H1 (cell line): ENCODE data around the gene ARNT2.
A peak's percentile ranks its signal among the peaks of the same experiment; 100 is the strongest.

Experiments used
- CREB1 ChIP-seq: IDR thresholded peaks from 2 replicates; pipeline ENCODE4 v1.6.1; 2012; ENCODE audit warnings: inconsistent platforms
- EGR1 ChIP-seq: IDR thresholded peaks from 2 replicates; pipeline ENCODE4 v1.6.1; 2011; ENCODE audit warnings: low read depth, low read length, borderline replicate concordance
- EP300 ChIP-seq, 2 experiments: IDR thresholded peaks; 1 replicate in 1 of 2; 2 replicates in 1 of 2; pipeline ENCODE4 v1.6.1; 2011 to 2012; ENCODE audit warnings: low read depth in 2 of 2, low read length in 2 of 2, mild to moderate bottlenecking in 2 of 2, borderline replicate concordance in 1 of 2, inconsistent platforms in 1 of 2, moderate library complexity in 1 of 2
- EZH2 ChIP-seq: fragments of 200-600 bp; sonication (generic); IDR thresholded peaks from 2 replicates; pipeline ENCODE4 v1.7.1; 2012; ENCODE audit warnings: low read depth, mild to moderate bottlenecking, moderate library complexity, low read length, inconsistent platforms; ENCODE audit not compliant: severe bottlenecking
- MAFK ChIP-seq: IDR thresholded peaks from 2 replicates; pipeline ENCODE4 v1.6.1; 2012; ENCODE audit warnings: low read depth, mild to moderate bottlenecking, improper control_type of control experiment, low read length
- PHF8 ChIP-seq: fragments of 200-600 bp; sonication (generic); conservative IDR thresholded peaks from 2 replicates; pipeline ENCODE4 v1.7.1; 2012; ENCODE audit warnings: low read depth, mild to moderate bottlenecking, inconsistent platforms, low read length, moderate library complexity
- POLR2A ChIP-seq, 2 experiments: IDR thresholded peaks; 1 replicate in 1 of 2; 2 replicates in 1 of 2; pipeline ENCODE4 v1.6.1; 2011; ENCODE audit warnings: low read depth in 2 of 2, low read length in 2 of 2, mild to moderate bottlenecking in 2 of 2; ENCODE audit errors: control extremely low read depth in 1 of 2
- RAD21 ChIP-seq, 2 experiments: IDR thresholded peaks in 1 of 2; conservative IDR thresholded peaks in 1 of 2; 2 replicates each; pipeline ENCODE4 v1.6.1; 2011; ENCODE audit warnings: low read depth in 2 of 2, low read length in 2 of 2, improper control_type of control experiment in 1 of 2, inconsistent platforms in 1 of 2, mild to moderate bottlenecking in 1 of 2, moderate library complexity in 1 of 2
- TF ChIP-seq, protein P1 (sequence below), 3 experiments: IDR thresholded peaks; 1 replicate in 2 of 3; 2 replicates in 1 of 3; pipeline versions ENCODE4 v1.5.1 to v1.6.1; 2011; ENCODE audit warnings: low read length in 3 of 3, mild to moderate bottlenecking in 3 of 3, inconsistent platforms in 2 of 3, low read depth in 1 of 3, moderate library complexity in 1 of 3; ENCODE audit not compliant: insufficient read depth in 1 of 3; ENCODE audit errors: control extremely low read depth in 1 of 3

DNA sequence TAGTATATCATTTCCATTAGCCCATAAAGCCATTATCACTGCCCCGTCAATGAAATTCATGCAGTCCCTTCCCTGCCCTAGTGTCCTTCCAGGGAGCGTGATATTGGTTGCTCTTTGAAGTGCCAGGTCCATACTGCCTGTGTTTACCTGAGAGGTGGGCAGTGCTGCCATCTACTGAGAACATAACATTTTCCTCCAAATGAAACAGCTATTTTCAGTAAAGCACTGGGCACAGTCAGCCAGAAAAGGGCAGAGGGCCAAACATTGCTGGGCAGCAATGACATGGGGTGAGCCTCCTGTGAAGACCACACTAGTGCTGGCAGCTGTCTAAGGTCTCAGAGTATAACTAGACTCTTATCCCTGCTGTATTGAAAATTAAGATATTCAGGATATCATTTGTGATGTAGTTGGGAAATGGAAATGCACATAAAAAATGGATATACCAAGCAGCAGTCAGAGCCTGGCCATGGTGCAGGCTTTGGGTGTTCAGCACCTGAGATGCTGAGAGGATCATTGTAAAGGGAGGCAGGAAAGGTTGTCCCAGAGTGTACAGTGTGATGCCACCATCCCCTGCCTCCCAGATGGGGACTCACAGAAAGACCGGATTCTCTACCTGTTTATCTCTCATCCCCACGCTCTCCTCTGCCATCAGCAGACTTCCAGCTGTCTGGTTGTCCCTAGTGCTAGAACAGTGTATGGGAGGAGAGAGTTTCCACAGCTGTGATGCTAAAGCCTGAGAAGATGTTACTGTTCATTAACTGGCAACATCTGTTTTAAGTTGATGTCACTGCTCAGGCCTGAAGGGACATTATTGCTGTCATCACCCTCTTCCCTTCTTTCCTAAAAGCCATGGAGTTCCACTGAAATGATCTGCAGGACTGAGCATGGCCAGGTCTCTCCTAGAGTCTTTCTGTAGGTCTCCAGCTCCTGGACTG lies 108.8 kb downstream of the ARNT2 start:
- TF ChIP-seq PHF8 (no peak), MAFK (no peak), EGR1 (no peak), POLR2A (IDR thresholded peaks at IDR 0.05; ENCODE audit: control extremely low read depth in 1 of 2, low read depth in 2 of 2, low read length in 2 of 2) (no peak), RAD21 (IDR thresholded peaks at IDR 0.05 in 1 of 2, conservative IDR thresholded peaks at IDR 0.05 in 1 of 2; ENCODE audit: low read depth in 2 of 2, low read length in 2 of 2) (peak; percentile 52 to 65), CREB1 (no peak), EZH2 (no peak), EP300 (IDR thresholded peaks at IDR 0.05; ENCODE audit: borderline replicate concordance in 1 of 2, low read depth in 2 of 2, low read length in 2 of 2) (no peak)
- TF ChIP-seq, protein P1, sequence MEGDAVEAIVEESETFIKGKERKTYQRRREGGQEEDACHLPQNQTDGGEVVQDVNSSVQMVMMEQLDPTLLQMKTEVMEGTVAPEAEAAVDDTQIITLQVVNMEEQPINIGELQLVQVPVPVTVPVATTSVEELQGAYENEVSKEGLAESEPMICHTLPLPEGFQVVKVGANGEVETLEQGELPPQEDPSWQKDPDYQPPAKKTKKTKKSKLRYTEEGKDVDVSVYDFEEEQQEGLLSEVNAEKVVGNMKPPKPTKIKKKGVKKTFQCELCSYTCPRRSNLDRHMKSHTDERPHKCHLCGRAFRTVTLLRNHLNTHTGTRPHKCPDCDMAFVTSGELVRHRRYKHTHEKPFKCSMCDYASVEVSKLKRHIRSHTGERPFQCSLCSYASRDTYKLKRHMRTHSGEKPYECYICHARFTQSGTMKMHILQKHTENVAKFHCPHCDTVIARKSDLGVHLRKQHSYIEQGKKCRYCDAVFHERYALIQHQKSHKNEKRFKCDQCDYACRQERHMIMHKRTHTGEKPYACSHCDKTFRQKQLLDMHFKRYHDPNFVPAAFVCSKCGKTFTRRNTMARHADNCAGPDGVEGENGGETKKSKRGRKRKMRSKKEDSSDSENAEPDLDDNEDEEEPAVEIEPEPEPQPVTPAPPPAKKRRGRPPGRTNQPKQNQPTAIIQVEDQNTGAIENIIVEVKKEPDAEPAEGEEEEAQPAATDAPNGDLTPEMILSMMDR (IDR thresholded peaks at IDR 0.05; ENCODE audit: control extremely low read depth in 1 of 3, insufficient read depth in 1 of 3, low read depth in 1 of 3, low read length in 3 of 3) = peak in 2 of 3 experiments; percentile 37 to 46; a peak in 3 of 4 replicates
